GM21723 (cell line): Measurements from ENCODE around the gene HHIP.
"Not testable (repeated sequence)": the region's sequence is repeated elsewhere in the genome, so short reads cannot be mapped to it uniquely, and the experiment has no call there.

ENCODE experiments used
- ATAC-seq: cut with Tn5 transposase; IDR thresholded peaks from one replicate; pipeline ENCODE4 v1.9.1; 2021; ENCODE audit warnings: mild to moderate bottlenecking, moderate library complexity; ENCODE audit not compliant: unreplicated experiment

HHIP gene

DNA sequence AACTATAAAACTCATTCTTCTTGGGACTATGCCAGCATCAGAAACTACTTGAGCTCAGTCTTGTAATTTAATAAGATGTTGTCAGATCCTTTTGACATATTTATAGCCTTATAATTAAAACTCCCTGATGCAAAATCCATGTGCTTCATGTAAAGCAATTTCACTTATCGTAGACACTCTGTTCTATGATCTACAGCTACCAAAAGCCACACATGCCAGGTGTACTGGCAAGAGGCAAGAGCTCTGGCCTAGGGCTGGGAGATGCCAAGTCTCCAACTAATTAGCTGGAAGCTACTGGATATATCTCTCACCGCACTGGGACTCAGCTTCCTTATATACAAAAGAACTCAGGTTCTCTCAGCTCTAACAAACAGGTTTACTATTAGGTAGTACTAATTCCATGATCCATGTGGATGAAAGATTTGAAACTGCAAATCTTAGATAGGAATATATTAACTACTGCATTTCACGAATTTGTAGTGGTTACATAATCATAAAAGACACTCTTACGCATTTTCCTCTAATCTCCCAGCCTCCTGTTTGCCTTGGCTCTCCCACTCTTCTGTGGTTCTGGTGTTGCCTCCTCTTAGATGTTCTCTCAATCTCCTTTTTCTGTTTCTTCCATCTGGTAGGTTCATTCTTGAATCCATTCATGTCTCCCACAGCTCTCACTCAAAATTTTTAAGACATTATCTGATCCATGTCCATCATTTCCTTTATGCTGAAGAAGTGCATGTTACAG lies 103.0 kb downstream of the HHIP start:
- ATAC-seq = no peak

DNA sequence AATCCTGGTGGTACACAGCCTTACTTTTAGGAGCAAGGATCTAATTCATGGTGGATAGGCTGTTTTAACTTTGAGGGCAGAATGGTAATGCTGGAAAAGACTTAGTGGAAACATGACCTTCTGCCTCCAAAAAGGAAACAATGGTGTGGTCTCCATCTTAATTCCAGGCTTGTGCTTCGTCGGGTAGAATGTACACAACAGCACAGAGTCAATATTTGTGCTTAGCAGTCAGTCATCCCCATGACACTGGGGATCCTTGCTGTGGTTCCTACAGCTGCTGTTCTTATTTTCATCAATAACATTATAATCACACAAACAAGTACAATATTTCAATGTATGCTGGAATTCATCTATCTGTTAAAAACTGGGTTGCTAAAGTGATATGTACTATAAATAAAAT lies 104.4 kb downstream of the HHIP start:
- no peak for ATAC-seq

DNA sequence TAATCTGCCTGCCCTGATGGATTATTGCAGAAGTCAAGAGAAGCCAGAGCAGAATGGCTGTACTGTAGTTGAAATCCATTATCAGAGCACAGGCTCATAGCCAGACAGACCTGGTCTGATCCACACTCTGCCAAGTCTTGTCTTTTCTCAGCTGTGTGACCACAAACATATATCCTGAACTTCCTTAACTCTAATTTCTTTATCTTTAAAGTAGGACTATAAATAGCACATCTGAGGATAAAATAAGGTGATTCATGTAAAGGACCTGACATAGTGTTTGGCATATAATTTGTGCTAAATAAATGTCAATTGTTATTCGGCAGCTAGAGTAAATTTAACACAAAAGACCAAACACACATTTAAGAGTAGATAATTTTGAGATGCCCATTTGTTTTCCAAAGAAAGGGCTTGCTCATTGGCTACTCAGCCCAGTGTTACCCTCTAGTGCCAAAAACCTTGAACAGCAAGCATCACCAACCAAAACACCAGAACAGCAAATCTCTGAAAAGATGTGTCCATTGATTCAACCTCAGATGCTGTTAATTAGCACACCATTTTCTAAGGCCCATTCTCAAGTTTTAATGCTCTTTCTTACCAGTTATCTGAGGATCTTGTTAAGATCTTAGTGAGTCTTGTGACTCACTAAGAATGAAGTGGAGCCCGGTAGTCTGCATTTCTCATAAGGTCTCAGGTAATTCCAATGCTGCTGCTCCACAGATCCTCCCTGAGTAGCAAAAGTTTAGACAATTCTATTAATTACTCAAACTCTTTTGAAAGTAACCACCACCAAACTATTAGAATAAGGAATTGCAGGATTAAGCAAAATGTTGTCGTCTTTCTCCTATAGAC lies 108.8 kb downstream of the HHIP start:
- no peak for ATAC-seq

DNA sequence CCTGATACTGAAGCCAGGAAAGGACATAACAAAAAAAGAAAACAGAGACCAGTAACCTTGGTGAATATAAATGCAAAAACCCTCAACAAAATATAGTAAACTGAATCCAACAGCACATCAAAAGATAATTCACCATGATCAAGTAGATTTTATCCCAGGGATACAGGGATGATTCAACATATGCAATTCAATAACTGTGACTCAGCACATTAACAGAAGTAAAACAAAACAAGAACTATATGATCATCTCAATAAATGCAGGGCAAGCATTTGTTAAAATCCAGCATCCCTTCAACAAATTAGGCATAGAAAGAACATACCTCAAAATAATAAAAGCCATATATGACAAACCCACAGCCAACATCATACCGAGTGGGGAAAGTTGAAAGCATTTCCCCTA lies 112.0 kb downstream of the HHIP start:
- ATAC-seq = no peak

DNA sequence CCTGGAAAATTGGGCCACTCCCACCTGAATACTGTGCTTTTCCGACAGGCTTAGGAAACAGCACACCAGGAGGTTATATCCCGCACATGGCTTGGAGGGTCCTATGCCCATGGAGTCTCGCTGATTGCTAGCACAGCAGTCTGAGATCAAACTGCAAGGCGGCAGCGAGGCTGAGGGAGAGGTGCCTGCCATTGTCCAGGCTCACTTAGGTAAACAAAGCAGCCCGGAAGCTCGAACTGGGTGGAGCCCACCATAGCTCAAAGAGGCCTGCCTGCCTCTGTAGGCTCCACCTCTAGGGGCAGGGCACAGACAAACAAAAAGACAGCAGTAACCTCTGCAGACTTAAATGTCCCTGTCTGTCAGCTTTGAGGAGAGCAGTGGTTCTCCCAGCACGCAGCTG lies 122.9 kb downstream of the HHIP start:
- not testable (repeated sequence) for ATAC-seq

DNA sequence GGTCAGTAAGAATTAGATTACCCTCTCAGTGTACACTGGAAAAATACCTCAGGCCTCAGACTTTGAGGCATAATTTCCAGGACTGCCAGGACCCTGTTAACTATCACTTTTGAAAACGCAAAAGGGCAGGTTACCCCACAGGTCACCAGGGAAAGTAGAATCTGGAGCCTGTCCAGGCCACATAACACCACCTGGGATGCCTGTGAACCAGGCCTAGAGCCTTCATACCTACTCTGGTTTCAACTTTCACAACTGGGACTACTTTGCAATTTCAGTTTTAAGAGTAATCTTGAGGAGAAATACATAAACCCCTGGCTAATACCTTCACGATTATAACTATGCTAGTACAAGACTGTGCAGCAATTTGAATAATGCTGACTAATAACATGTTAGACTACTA lies 132.4 kb downstream of the HHIP start:
- no peak for ATAC-seq

DNA sequence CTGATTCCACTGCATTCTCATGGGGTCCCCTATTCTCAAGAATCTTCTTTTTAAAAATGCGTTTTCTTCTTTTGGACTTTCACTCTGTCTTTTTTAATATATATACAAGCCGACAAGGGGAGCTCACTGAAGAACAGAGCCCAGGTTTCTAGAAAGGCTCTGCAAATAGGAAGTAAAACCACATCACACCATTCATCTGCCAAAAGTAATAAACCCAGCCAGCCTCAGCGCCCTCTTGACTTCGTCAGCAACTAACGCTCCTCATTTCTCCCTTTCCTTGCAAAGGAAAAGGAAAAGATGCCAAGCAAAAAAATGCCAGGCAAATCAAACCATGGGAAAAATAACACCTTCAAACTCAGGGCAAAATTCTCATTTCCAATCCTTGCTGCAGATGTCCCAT lies 136.4 kb downstream of the HHIP start:
- ATAC-seq = no peak

DNA sequence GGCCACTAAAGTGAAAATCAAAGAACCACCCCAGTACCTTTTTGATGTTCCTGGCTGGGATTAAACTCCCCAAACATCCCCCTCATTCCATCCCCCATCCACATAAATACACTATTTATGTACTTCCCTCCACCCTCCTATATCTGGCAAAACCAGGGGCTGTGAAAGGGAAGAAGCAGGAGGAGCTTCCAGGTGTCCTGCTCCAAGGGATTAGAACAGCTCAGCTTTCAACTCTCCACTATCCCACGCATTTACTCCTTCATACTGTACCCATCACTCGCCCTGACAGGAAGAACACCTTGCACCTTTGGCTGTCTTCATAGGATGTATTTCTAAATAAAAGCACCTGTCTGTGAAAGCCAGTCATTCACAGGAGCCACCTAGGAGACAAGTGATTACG lies 140.0 kb downstream of the HHIP start:
- ATAC-seq = no peak

DNA sequence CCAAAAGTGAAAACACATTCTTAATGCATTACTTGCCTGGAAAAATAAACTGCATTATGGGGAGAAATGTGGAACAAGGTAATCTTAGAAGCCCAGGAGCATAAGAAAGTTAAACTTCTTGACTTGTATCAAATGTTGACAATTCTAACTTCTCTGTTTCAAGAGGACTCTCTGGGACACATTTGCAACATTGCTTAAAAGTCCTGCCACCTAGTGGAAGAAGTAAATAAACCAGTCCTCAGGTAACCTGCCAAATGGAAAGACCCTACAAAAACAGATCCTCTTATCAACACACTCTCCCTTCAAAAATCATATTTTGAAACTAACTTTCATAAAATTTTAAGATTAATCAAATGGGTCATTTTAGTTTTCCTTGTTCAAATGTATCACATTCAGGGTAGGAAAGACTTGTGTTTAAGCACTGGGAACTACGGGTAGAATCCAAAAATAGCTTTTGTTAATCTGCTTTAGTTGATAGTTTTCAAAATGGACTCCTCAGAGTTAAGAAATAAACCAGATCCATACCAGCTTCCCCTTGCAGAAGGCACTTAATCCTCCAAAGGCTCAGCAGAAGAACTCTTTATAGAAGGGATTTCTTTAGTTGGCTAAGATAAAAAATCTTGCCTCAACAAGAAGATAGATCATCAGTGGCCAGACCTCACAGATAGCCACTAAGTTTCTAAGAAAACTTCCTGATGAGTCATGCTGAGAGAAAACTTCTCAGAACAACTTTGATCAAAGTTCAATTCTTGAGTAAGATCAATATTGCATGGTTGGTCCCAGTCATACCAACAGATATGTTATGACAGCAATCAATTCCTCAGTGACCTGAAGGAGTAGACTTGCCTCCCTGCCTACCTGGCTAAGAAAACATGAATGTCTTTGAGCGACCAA lies 141.7 kb downstream of the HHIP start:
- peak; percentile 65 for ATAC-seq

DNA sequence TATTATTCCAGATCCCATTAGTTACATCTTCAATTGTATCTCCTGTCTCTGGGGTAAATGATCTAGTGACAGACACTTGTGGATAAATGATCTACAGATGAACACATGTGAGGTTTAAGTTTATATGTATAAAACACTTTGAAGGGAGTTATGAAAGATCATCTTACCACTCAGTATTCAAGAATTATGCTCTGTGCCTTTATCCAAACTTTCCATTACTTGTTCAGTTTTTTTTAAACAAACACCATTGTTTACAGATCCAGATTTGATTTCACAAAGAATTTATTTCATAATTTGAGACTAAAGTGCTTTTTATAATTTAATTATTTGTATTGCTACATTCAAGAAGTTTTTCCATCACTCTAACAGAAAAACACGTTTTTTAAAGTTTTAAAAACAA lies 142.5 kb downstream of the HHIP start:
- no peak for ATAC-seq

DNA sequence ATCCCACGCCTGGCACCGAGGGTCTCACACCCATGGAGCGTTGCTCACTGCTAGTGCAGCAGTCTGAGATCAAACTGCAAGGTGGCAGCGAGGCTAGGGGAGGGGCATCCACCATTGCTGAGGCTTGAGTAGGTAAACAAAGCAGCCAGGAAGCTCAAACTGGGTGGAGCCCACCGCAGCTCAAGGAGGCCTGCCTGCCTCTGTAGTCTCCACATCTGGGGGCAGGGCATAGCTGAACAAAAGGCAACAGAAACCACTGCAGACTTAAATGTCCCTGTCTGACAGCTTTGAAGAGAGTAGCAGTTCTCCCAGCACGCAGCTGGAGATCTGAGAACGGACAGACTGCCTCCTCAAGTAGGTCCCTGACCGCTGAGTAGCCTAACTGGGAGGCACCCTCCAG lies 146.0 kb downstream of the HHIP start:
- ATAC-seq = not testable (repeated sequence)
